RWPE2 (cell line): ENCODE results near the gene YARS1.

Experiments used
- ATAC-seq: fragments of 200-7000 bp; cut with Tn5 transposase; 3 replicates; pipeline ENCODE4 v1.9.1; 2021; ENCODE audit warnings: low read depth
- DNase-seq: peaks from one replicate; pipeline ENCODE4 v3.0.0-alpha.2; 2020; ENCODE audit warnings: low spot score
- H3K27ac ChIP-seq: fragments of 450-650 bp; 2 replicates; pipeline ENCODE4 v1.5.1; 2017; ENCODE audit warnings: mild to moderate bottlenecking; ENCODE audit not compliant: poor library complexity, severe bottlenecking
- H3K27me3 ChIP-seq: fragments of 250-450 bp; sonication (Bioruptor Pico); 2 replicates; pipeline ENCODE4 v1.5.1; 2021; ENCODE audit warnings: mild to moderate bottlenecking, moderate library complexity; ENCODE audit not compliant: insufficient read depth, poor library complexity, severe bottlenecking
- H3K36me3 ChIP-seq: fragments of 250-450 bp; sonication (Bioruptor Pico); 2 replicates; pipeline ENCODE4 v1.5.1; 2020; ENCODE audit warnings: low read depth, mild to moderate bottlenecking, moderate library complexity
- H3K4me1 ChIP-seq: fragments of 250-450 bp; sonication (Bioruptor Pico); 2 replicates; pipeline ENCODE4 v1.5.1; 2021; ENCODE audit warnings: mild to moderate bottlenecking, moderate library complexity; ENCODE audit not compliant: insufficient read depth, poor library complexity, severe bottlenecking
- H3K4me3 ChIP-seq: fragments of 250-450 bp; sonication (Bioruptor Pico); 2 replicates; pipeline ENCODE4 v1.5.1; 2021; ENCODE audit warnings: mild to moderate bottlenecking, moderate library complexity; ENCODE audit not compliant: severe bottlenecking
- H3K9me3 ChIP-seq: fragments of 250-450 bp; sonication (Bioruptor Pico); 2 replicates; pipeline ENCODE4 v1.5.1; 2021; ENCODE audit warnings: mild to moderate bottlenecking, moderate library complexity; ENCODE audit not compliant: severe bottlenecking
- TF ChIP-seq, protein P1 (sequence below): fragments of 450-650 bp; IDR thresholded peaks from one replicate; pipeline ENCODE4 v1.5.1; 2017; ENCODE audit warnings: mild to moderate bottlenecking, moderate library complexity; ENCODE audit not compliant: poor library complexity, severe bottlenecking

Gene YARS1

DNA sequence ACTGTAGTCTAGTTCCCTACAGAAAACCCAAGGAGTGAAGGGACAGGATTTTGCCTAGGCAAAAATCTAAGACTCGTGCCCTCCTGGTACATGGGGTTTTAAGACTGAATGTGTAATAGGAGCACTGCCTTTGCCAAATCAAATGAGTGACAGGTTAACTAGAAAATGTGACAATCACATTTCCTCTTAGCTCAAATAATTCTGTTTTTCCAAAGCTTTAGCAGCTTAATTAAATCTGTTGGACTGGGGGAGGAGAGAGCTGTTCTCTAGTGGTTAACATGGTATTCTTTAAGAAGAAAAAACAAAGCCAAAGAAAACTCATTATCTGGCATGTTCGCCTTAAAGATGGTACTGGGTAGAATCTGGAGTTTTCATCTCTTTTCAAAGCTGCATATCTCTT is 41.0 kb upstream of the YARS1 start:
- Histone ChIP-seq H3K9me3 (no peaks in the 10 kb centered on the region), H3K36me3 (peaks cover 49% of the 10 kb centered on the region), H3K4me3 (no peak overlapping the region), H3K27me3 (no peaks in the 10 kb centered on the region), H3K4me1 (no peaks in the 10 kb centered on the region), H3K27ac (no peak overlapping the region)
- DNase-seq (no peak), ATAC-seq (no peak)
- TF ChIP-seq, protein P1, sequence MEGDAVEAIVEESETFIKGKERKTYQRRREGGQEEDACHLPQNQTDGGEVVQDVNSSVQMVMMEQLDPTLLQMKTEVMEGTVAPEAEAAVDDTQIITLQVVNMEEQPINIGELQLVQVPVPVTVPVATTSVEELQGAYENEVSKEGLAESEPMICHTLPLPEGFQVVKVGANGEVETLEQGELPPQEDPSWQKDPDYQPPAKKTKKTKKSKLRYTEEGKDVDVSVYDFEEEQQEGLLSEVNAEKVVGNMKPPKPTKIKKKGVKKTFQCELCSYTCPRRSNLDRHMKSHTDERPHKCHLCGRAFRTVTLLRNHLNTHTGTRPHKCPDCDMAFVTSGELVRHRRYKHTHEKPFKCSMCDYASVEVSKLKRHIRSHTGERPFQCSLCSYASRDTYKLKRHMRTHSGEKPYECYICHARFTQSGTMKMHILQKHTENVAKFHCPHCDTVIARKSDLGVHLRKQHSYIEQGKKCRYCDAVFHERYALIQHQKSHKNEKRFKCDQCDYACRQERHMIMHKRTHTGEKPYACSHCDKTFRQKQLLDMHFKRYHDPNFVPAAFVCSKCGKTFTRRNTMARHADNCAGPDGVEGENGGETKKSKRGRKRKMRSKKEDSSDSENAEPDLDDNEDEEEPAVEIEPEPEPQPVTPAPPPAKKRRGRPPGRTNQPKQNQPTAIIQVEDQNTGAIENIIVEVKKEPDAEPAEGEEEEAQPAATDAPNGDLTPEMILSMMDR = no peak

GRCh38 chr1:32855861-32856617 is 38.9 kb upstream of the YARS1 start:
- TF ChIP-seq, protein P1 = no peak
- Histone ChIP-seq H3K36me3 (peaks cover 63% of the 10 kb centered on the region), H3K27ac (no peak overlapping the region), H3K27me3 (no peaks in the 10 kb centered on the region), H3K4me1 (no peaks in the 10 kb centered on the region), H3K4me3 (no peak overlapping the region), H3K9me3 (no peaks in the 10 kb centered on the region)
- ATAC-seq (no peak), DNase-seq (no peak)

DNA sequence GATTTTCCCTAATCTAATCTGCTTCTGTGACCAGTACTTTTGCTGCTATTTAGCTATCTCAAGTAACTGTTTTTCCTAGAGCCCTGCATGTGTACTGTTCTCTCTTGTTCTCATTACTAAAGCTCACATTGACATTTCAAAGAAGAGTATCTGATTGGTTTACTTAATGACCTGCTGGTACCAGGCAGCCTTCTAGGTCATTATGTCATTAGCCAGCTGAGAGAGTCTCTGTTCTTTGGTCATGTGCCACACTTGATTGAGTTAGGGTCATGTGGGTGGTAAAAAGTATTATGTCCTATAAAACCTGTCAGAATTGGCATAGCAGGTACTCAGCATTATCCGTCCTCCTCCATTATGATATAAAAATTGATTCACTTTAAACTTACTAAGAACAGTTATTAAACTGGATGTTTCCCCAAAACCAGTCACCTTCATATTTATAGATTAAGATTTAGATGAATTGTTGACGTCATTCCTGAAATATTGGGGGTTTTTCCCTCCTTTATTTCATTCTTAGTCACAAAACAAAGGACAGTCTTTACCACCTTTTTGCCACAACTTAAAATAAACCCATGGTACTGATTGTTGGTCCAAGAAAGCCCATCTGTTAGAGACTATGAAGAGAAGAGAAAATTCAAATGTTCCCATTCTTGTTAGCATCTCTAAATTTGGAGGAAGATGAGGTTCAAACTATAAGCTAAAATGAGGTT is 31.4 kb upstream of the YARS1 start:
- H3K36me3 ChIP-seq = peaks cover 77% of the 10 kb centered on the region
- H3K4me3 ChIP-seq = no peak overlapping the region
- no peak overlapping the region for H3K27ac ChIP-seq
- TF ChIP-seq, protein P1 = no peak
- no peaks in the 10 kb centered on the region for H3K27me3 ChIP-seq
- H3K9me3 ChIP-seq = peaks cover 5% of the 10 kb centered on the region
- no peaks in the 10 kb centered on the region for H3K4me1 ChIP-seq
- DNase-seq (no peak), ATAC-seq (no peak)

GRCh38 chr1:32831878-32832277 is 14.7 kb upstream of the YARS1 start:
- TF ChIP-seq, protein P1 = no peak
- no peak for DNase-seq
- H3K4me3 ChIP-seq = no peak overlapping the region
- no peaks in the 10 kb centered on the region for H3K4me1 ChIP-seq
- peaks cover 87% of the 10 kb centered on the region for H3K36me3 ChIP-seq
- no peak overlapping the region for H3K27ac ChIP-seq
- no peaks in the 10 kb centered on the region for H3K27me3 ChIP-seq
- H3K9me3 ChIP-seq = no peaks in the 10 kb centered on the region
- no peak for ATAC-seq
